ENCODE measurements around the gene STAT3. TPM values are rescaled to one million over a fixed set of nuclear protein-coding genes. Genes with fewer than 3 reads are reported as not detected.

Gene STAT3
- total RNA-seq, 1 experiment from 2014 or later, result 61.0 TPM

DNA sequence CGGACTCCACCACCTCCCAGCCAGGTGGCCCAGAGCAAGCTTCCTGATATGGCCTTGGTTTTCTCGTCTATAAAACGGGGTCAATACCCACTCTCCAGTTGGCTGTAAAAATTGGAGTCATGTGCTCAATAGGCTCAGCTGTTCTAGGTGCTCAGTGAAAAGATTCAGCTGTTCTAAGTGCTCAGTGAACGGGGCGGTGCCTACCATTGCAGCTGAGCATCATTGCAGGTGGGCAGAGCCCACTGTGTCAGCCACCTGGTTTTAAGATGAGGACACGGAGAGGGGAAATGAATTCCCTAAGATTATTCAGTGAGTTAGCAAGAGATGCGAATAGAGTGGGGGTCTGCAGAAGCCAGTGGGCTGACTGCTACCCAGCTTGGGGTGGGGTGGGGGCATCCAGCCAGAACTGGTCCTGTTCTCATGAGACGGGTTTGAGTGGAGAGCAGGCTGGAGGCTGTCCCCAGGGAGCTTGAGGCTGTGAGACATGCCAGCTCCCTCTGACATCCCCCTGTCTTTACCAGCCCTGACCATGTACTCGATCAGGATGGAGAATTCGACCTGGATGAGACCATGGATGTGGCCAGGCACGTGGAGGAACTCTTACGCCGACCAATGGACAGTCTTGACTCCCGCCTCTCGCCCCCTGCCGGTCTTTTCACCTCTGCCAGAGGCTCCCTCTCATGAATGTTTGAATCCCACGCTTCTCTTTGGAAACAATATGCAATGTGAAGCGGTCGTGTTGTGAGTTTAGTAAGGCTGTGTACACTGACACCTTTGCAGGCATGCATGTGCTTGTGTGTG lies 78.1 kb downstream of the STAT3 start:
- H3K9me2 ChIP-seq (ENCODE audit: insufficient read depth), result no peaks in the 10 kb centered on the region
- no peaks in the 10 kb centered on the region for H3K27me3 ChIP-seq (ENCODE audit: insufficient read depth, low read length)
- ChIA-PET RAD21 (ENCODE audit: low non-redundant PET in 1 of 2, low total read pairs in 2 of 2, uncharacterized antibody in 2 of 2, unreplicated experiment in 2 of 2) (no interaction called here), CTCF (interaction anchor here (1.1 kb wide), 1 partner anchor 217 kb away, joined by 4 read pairs; no protein-coding TSS in a partner anchor), POLR2A (no interaction called here)
- TF ChIP-seq, protein P1, sequence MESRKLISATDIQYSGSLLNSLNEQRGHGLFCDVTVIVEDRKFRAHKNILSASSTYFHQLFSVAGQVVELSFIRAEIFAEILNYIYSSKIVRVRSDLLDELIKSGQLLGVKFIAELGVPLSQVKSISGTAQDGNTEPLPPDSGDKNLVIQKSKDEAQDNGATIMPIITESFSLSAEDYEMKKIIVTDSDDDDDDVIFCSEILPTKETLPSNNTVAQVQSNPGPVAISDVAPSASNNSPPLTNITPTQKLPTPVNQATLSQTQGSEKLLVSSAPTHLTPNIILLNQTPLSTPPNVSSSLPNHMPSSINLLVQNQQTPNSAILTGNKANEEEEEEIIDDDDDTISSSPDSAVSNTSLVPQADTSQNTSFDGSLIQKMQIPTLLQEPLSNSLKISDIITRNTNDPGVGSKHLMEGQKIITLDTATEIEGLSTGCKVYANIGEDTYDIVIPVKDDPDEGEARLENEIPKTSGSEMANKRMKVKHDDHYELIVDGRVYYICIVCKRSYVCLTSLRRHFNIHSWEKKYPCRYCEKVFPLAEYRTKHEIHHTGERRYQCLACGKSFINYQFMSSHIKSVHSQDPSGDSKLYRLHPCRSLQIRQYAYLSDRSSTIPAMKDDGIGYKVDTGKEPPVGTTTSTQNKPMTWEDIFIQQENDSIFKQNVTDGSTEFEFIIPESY (IDR thresholded peaks at IDR 0.05; ENCODE audit: extremely low read depth, insufficient replicate concordance, low read length), result no peak
- TF ChIP-seq POLR2AphosphoS5 (IDR thresholded peaks at IDR 0.05; ENCODE audit: low read depth, low read length), result no peak
- DNase-seq (ENCODE audit: low read depth, low spot score) (no peak), ATAC-seq (no peak)
- no peak overlapping the region for H3K4me3 ChIP-seq (replicated peaks in 1 of 2; ENCODE audit: low read depth in 1 of 2, low read length in 2 of 2)
- no peaks in the 10 kb centered on the region for H4K20me1 ChIP-seq (ENCODE audit: insufficient read depth)
- no peaks in the 10 kb centered on the region for H3K9me3 ChIP-seq (ENCODE audit: control insufficient read depth in 1 of 2, insufficient read depth in 1 of 2, low read depth in 1 of 2, low read length in 2 of 2)
- no peak overlapping the region for H3K9ac ChIP-seq (ENCODE audit: low read length)
- H3K27ac ChIP-seq (ENCODE audit: low read depth, low read length), result no peak overlapping the region
- no TSS peak for BruUV-seq (replicated peaks)
- H3K36me3 ChIP-seq (ENCODE audit: control insufficient read depth in 1 of 2, insufficient read depth in 2 of 2, low read length in 2 of 2), result peaks cover 0 to 3% of the 10 kb centered on the region in 2 experiments; a peak in 1 of 4 replicates
- no peak overlapping the region for H3K4me2 ChIP-seq (ENCODE audit: low read length)
- no peaks in the 10 kb centered on the region for H3K4me1 ChIP-seq (ENCODE audit: control insufficient read depth in 1 of 2, insufficient read depth in 2 of 2, low read length in 2 of 2)
- H2AFZ ChIP-seq (ENCODE audit: low read depth, low read length, poor library complexity, severe bottlenecking), result no peak overlapping the region
- no peaks in the 10 kb centered on the region for H3K79me2 ChIP-seq (ENCODE audit: insufficient read depth, low read length)
- intact Hi-C loops (cut with micrococcal nuclease), result no loop called here

DNA sequence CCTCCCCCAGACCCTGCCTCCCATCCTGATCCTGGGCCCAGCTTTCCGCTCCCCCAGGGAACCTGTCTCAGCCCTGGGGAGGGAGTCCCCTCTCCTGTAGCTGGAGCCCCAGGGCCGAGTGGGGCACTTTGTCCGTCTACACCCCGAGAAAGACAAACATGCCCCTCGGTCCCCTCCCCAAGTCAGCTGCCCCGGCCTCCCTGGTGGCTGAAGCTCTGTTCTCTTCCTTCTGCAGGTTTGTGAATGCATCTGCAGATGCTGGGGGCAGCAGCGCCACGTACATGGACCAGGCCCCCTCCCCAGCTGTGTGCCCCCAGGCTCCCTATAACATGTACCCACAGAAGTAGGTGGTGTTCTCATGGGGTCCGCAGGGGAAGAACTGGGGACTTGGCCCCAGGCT lies 79.1 kb downstream of the STAT3 start:
- no peaks in the 10 kb centered on the region for H3K9me2 ChIP-seq (ENCODE audit: insufficient read depth)
- no peaks in the 10 kb centered on the region for H3K9me3 ChIP-seq (ENCODE audit: control insufficient read depth in 1 of 2, insufficient read depth in 1 of 2, low read depth in 1 of 2, low read length in 2 of 2)
- H3K4me3 ChIP-seq (replicated peaks in 1 of 2; ENCODE audit: low read depth in 1 of 2, low read length in 2 of 2), result no peak overlapping the region
- no peak overlapping the region for H3K9ac ChIP-seq (ENCODE audit: low read length)
- DNase-seq (ENCODE audit: low read depth, low spot score), result no peak
- BruUV-seq (replicated peaks), result no TSS peak
- RAD21 ChIA-PET (ENCODE audit: low non-redundant PET in 1 of 2, low total read pairs in 2 of 2, uncharacterized antibody in 2 of 2, unreplicated experiment in 2 of 2), result no interaction called here
- H4K20me1 ChIP-seq (ENCODE audit: insufficient read depth), result no peaks in the 10 kb centered on the region
- POLR2A ChIA-PET, result no interaction called here
- H3K4me2 ChIP-seq (ENCODE audit: low read length), result no peak overlapping the region
- no peak for ATAC-seq
- no peaks in the 10 kb centered on the region for H3K4me1 ChIP-seq (ENCODE audit: control insufficient read depth in 1 of 2, insufficient read depth in 2 of 2, low read length in 2 of 2)
- no peak for TF ChIP-seq SP1 (IDR thresholded peaks at IDR 0.05; ENCODE audit: low read depth)
- no peak for TF ChIP-seq ZNF274 (IDR thresholded peaks at IDR 0.05; ENCODE audit: low read depth, low read length)
- TF ChIP-seq ZFX (IDR thresholded peaks at IDR 0.05), result no peak
- no peak for TF ChIP-seq POLR2AphosphoS5 (IDR thresholded peaks at IDR 0.05; ENCODE audit: low read depth, low read length)
- TF ChIP-seq SIN3A (IDR thresholded peaks at IDR 0.05; ENCODE audit: low read depth), result no peak
- TF ChIP-seq, protein P2, sequence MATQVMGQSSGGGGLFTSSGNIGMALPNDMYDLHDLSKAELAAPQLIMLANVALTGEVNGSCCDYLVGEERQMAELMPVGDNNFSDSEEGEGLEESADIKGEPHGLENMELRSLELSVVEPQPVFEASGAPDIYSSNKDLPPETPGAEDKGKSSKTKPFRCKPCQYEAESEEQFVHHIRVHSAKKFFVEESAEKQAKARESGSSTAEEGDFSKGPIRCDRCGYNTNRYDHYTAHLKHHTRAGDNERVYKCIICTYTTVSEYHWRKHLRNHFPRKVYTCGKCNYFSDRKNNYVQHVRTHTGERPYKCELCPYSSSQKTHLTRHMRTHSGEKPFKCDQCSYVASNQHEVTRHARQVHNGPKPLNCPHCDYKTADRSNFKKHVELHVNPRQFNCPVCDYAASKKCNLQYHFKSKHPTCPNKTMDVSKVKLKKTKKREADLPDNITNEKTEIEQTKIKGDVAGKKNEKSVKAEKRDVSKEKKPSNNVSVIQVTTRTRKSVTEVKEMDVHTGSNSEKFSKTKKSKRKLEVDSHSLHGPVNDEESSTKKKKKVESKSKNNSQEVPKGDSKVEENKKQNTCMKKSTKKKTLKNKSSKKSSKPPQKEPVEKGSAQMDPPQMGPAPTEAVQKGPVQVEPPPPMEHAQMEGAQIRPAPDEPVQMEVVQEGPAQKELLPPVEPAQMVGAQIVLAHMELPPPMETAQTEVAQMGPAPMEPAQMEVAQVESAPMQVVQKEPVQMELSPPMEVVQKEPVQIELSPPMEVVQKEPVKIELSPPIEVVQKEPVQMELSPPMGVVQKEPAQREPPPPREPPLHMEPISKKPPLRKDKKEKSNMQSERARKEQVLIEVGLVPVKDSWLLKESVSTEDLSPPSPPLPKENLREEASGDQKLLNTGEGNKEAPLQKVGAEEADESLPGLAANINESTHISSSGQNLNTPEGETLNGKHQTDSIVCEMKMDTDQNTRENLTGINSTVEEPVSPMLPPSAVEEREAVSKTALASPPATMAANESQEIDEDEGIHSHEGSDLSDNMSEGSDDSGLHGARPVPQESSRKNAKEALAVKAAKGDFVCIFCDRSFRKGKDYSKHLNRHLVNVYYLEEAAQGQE (IDR thresholded peaks at IDR 0.05; ENCODE audit: low read depth), result no peak
- TF ChIP-seq, protein P3, sequence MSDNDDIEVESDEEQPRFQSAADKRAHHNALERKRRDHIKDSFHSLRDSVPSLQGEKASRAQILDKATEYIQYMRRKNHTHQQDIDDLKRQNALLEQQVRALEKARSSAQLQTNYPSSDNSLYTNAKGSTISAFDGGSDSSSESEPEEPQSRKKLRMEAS (IDR thresholded peaks at IDR 0.05), result no peak
- no peak for TF ChIP-seq TCF7L2 (IDR thresholded peaks at IDR 0.05; ENCODE audit: borderline replicate concordance, extremely low read depth, insufficient read depth, insufficient read length)
- no peak for TF ChIP-seq FOSL1 (IDR thresholded peaks at IDR 0.05; ENCODE audit: low read depth)
- TF ChIP-seq SRF (IDR thresholded peaks at IDR 0.05; ENCODE audit: low read depth), result no peak
- TF ChIP-seq JUND (IDR thresholded peaks at IDR 0.05), result no peak
- TF ChIP-seq CEBPB (IDR thresholded peaks at IDR 0.05; ENCODE audit: low read depth), result no peak
- TF ChIP-seq EZH2 (IDR thresholded peaks at IDR 0.05), result no peak
- no peak for TF ChIP-seq EZH2phosphoT487 (IDR thresholded peaks at IDR 0.05; ENCODE audit: borderline replicate concordance)
- intact Hi-C loops (cut with micrococcal nuclease), result no loop called here
- H3K27ac ChIP-seq (ENCODE audit: low read depth, low read length), result no peak overlapping the region
- H2AFZ ChIP-seq (ENCODE audit: low read depth, low read length, poor library complexity, severe bottlenecking), result no peak overlapping the region
- no peaks in the 10 kb centered on the region for H3K79me2 ChIP-seq (ENCODE audit: insufficient read depth, low read length)
- H3K27me3 ChIP-seq (ENCODE audit: insufficient read depth, low read length), result no peaks in the 10 kb centered on the region
- no peaks in the 10 kb centered on the region; a peak in 1 of 4 replicates for H3K36me3 ChIP-seq (ENCODE audit: control insufficient read depth in 1 of 2, insufficient read depth in 2 of 2, low read length in 2 of 2)
- CTCF ChIA-PET, result no interaction called here
